GOT3 (cell line): ENCODE measurements around the gene OR52E2.

Experiments
- DNase-seq: peaks from one replicate; lab custom pipeline; 2025; ENCODE audit warnings: mixed read lengths; lab: John Stamatoyannopoulos, UW

Gene OR52E2

GRCh38 chr11:5011254-5011653 lies 48.2 kb downstream of the OR52E2 start:
- no peak for DNase-seq
